GM23338 (cell line): ENCODE results near the gene PAGE4.

Source experiments
- JUNB ChIP-seq: IDR thresholded peaks from one replicate; pipeline ENCODE4 v1.6.1; 2016; ENCODE audit warnings: antibody characterized with exemption; ENCODE audit not compliant: unreplicated experiment
- NANOG ChIP-seq: IDR thresholded peaks from 2 replicates; pipeline ENCODE4 v1.6.1; 2016; ENCODE audit warnings: antibody characterized with exemption, borderline replicate concordance
- POLR2AphosphoS5 ChIP-seq: IDR thresholded peaks from 2 replicates; pipeline ENCODE4 v1.6.1; 2016; ENCODE audit warnings: antibody characterized with exemption, low read depth
- TF ChIP-seq, protein P1 (sequence below), 2 experiments: fragments of 200-600 bp in 1 of 2; sonication (generic) in 1 of 2; conservative IDR thresholded peaks; 2 replicates each; pipeline versions ENCODE4 v1.5.1 to v1.6.1; 2016 to 2017; ENCODE audit warnings: antibody characterized with exemption in 2 of 2, low read depth in 2 of 2, mild to moderate bottlenecking in 2 of 2, moderate library complexity in 1 of 2

DNA sequence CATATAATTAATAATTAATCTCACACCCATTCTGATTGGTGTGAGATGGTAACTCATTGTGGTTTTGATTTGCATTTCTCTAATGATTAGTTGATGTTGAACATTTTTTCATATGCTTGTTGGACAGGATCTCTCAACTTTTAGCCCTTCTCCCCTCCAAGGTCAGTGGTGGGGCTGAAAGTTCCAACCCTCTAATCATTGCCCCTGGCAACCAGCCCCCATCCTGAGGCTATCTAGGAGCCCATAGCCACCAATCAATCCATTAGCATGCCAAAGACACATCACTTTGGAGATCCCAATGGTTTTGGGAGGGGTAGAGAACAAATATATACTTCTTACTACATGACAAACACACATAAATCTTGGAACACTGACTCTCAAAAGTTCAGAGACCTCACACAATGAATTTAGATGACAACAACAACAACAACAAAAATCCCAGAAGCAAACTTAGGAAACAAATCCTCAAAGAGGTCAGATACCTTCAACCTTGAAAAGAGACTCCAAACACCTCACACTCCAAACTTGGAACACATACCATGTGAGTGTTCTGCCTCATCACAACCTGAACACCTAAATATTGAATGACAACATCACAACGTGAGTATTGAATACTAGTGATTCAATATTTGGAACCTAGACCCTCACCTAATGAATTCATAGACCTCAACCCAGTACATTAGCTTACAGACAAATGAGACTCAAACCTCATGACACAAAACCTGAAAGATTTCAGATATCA is 19.0 kb upstream of the PAGE4 start:
- TF ChIP-seq, protein P1, sequence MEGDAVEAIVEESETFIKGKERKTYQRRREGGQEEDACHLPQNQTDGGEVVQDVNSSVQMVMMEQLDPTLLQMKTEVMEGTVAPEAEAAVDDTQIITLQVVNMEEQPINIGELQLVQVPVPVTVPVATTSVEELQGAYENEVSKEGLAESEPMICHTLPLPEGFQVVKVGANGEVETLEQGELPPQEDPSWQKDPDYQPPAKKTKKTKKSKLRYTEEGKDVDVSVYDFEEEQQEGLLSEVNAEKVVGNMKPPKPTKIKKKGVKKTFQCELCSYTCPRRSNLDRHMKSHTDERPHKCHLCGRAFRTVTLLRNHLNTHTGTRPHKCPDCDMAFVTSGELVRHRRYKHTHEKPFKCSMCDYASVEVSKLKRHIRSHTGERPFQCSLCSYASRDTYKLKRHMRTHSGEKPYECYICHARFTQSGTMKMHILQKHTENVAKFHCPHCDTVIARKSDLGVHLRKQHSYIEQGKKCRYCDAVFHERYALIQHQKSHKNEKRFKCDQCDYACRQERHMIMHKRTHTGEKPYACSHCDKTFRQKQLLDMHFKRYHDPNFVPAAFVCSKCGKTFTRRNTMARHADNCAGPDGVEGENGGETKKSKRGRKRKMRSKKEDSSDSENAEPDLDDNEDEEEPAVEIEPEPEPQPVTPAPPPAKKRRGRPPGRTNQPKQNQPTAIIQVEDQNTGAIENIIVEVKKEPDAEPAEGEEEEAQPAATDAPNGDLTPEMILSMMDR (conservative IDR thresholded peaks at IDR 0.05; ENCODE audit: low read depth in 2 of 2): no peak
- TF ChIP-seq JUNB (no peak), POLR2AphosphoS5 (no peak), NANOG (no peak)
